K562 (cell line): ENCODE measurements around the gene STYXL1. TPM values are rescaled to one million over a fixed set of nuclear protein-coding genes. Genes with fewer than 3 reads are reported as not detected.

Source experiments
- ATAC-seq: fragments of 200-7000 bp; cut with Tn5 transposase; 3 replicates; pipeline ENCODE4 v1.9.1; 2020; ENCODE audit warnings: moderate library complexity
- BruUV-seq: library from RNA; stranded (reverse); fragments of 400-500 nt; replicated peaks from 2 replicates; lab custom pipeline; 2021; lab: Mats Ljungman, UMichigan
- CTCF ChIA-PET: fragments of 300-600 bp; formaldehyde crosslinking; extraction: SDS; loops from one replicate; lab custom pipeline; 2021; ENCODE audit warnings: low intra/inter-chr PET ratio; lab: Yijun Ruan, JAX
- POLR2A ChIA-PET: fragments of 300-600, 350-650 bp; sonication (Branson Sonifier 250); formaldehyde crosslinking; extraction: SDS; loops from one replicate; lab custom pipeline; 2021; ENCODE audit warnings: antibody characterized with exemption, inconsistent platforms; lab: Yijun Ruan, JAX
- DNase-seq, 4 experiments: peaks; one replicate each; pipeline versions ENCODE4 v3.0.0 to v3.0.0-alpha.2; 2011 to 2018; ENCODE audit warnings: low spot score in 3 of 4, mixed read lengths in 3 of 4; ENCODE audit errors: extremely low read depth in 1 of 4
- FAIRE-seq: peaks from 2 replicates; lab custom pipeline; 2011; peaks lifted over from hg19 to GRCh38; lab: Jason Lieb, UNC
- H2AFZ ChIP-seq: 2 replicates; pipeline ENCODE4 v1.6.0; 2011; ENCODE audit warnings: low read depth, low read length, control low read depth, inconsistent platforms
- H3K27ac ChIP-seq: fragments of 200-600 bp; 3 replicates; pipeline ENCODE4 v1.8.0; 2011; ENCODE audit warnings: low read depth, mild to moderate bottlenecking, control low read depth, inconsistent platforms, low read length, moderate library complexity, mixed read lengths; ENCODE audit errors: extremely low read depth
- H3K27me3 ChIP-seq, 2 experiments: fragments of 300-600 bp in 1 of 2; 2 replicates in 1 of 2; 3 replicates in 1 of 2; pipeline versions ENCODE4 v1.6.0 to v1.8.0; 2011; ENCODE audit warnings: inconsistent platforms in 2 of 2, low read length in 2 of 2, mild to moderate bottlenecking in 1 of 2, mixed read lengths in 1 of 2, moderate library complexity in 1 of 2; ENCODE audit not compliant: control insufficient read depth in 2 of 2, insufficient read depth in 2 of 2
- H3K36me3 ChIP-seq: fragments of 300-600 bp; 3 replicates; pipeline ENCODE4 v1.8.0; 2011; ENCODE audit warnings: mild to moderate bottlenecking, low read length, inconsistent platforms; ENCODE audit not compliant: control insufficient read depth, insufficient read depth
- H3K4me1 ChIP-seq, 2 experiments: fragments of 200-600 bp in 1 of 2; replicated peaks in 1 of 2; 2 replicates in 1 of 2; 3 replicates in 1 of 2; pipeline versions ENCODE4 v1.5.1 to v1.8.0; 2011; ENCODE audit warnings: inconsistent platforms in 2 of 2, low read length in 2 of 2, mild to moderate bottlenecking in 1 of 2, mixed read lengths in 1 of 2, moderate library complexity in 1 of 2; ENCODE audit not compliant: control insufficient read depth in 2 of 2, insufficient read depth in 2 of 2
- H3K4me2 ChIP-seq: 2 replicates; pipeline ENCODE4 v1.6.1; 2011; ENCODE audit warnings: low read length, control low read depth, inconsistent platforms, mixed read lengths; ENCODE audit not compliant: insufficient read depth
- H3K4me3 ChIP-seq: fragments of 200-600 bp; sonication (generic), shearing (Covaris generic); 2 replicates; pipeline ENCODE4 v1.5.1; 2016; ENCODE audit warnings: control low read depth, inconsistent platforms
- H3K79me2 ChIP-seq: fragments of 200-600 bp; 3 replicates; pipeline ENCODE4 v1.8.0; 2011; ENCODE audit warnings: low read length, inconsistent platforms; ENCODE audit not compliant: control insufficient read depth, insufficient read depth
- H3K9ac ChIP-seq, 2 experiments: 2 replicates each; pipeline versions ENCODE4 v1.6.0 to v1.6.1; 2011; ENCODE audit warnings: low read depth in 2 of 2, low read length in 2 of 2, control low read depth in 1 of 2, inconsistent platforms in 1 of 2, mild to moderate bottlenecking in 1 of 2, mixed read lengths in 1 of 2; ENCODE audit not compliant: insufficient read depth in 1 of 2
- H3K9me1 ChIP-seq: one replicate; pipeline ENCODE4 v1.6.0; 2011; ENCODE audit warnings: inconsistent platforms, mild to moderate bottlenecking, low read length, moderate library complexity; ENCODE audit not compliant: control insufficient read depth, insufficient read depth
- H3K9me3 ChIP-seq: replicated peaks from 2 replicates; pipeline ENCODE4 v1.5.1; 2011; ENCODE audit warnings: low read depth, low read length, inconsistent platforms; ENCODE audit not compliant: control insufficient read depth, insufficient read depth
- H4K20me1 ChIP-seq: replicated peaks from 2 replicates; pipeline ENCODE4 v1.6.1; 2011; ENCODE audit warnings: low read length, inconsistent platforms, mixed read lengths; ENCODE audit not compliant: control insufficient read depth, insufficient read depth
- GATA2 ChIP-seq: sonication (generic); formaldehyde crosslinking; IDR thresholded peaks from 2 replicates; pipeline ENCODE4 v1.4.0; 2020; ENCODE audit warnings: mild to moderate bottlenecking, missing genetic modification reagents
- RBM17 ChIP-seq: fragments of 200-400 bp; formaldehyde crosslinking; IDR thresholded peaks from 2 replicates; pipeline ENCODE4 v1.6.1; 2017; ENCODE audit warnings: low read depth, mild to moderate bottlenecking, low read length, borderline replicate concordance
- TAF1 ChIP-seq: IDR thresholded peaks from 2 replicates; pipeline ENCODE4 v1.6.1; 2011; ENCODE audit warnings: mild to moderate bottlenecking, low read length, moderate library complexity; ENCODE audit not compliant: insufficient read depth, control insufficient read depth, severe bottlenecking; ENCODE audit errors: extremely low read depth
- ZBED1 ChIP-seq: IDR thresholded peaks from 2 replicates; pipeline ENCODE4 v1.6.1; 2014
- ZBTB1 ChIP-seq: sonication (generic); formaldehyde crosslinking; IDR thresholded peaks from 2 replicates; pipeline ENCODE4 v1.8.1; 2023; ENCODE audit warnings: missing genetic modification reagents, low read depth, mild to moderate bottlenecking, borderline replicate concordance
- ZNF764 ChIP-seq: fragments of 250-450 bp; sonication (Bioruptor Pico); IDR thresholded peaks from 2 replicates; pipeline ENCODE4 v1.4.0; 2020; ENCODE audit warnings: low read depth, mild to moderate bottlenecking, moderate library complexity
- WGBS: fragments of 100-300 bp; shearing (Covaris generic); methylation state at CpG from one replicate; pipeline ENCODE4 v1.1.6; 2016; ENCODE audit warnings: low coverage, mixed read lengths; ENCODE audit not compliant: insufficient coverage; ENCODE audit errors: missing lambda C conversion rate; 5-methylcytosine and 5-hydroxymethylcytosine counted together
- in situ Hi-C: fragments of 300-500 bp; cut with MboI; formaldehyde crosslinking; loops from 4 replicates; pipeline ENCODE4 v1.15.0; 2018; ENCODE audit warnings: inconsistent platforms, mixed read lengths
- intact Hi-C: fragments of 100-400 bp; cut with micrococcal nuclease; formaldehyde crosslinking; loops from 2 replicates; pipeline ENCODE4 v1.14.2; 2022
- polyA plus RNA-seq, 8 experiments: library from polyadenylated mRNA; depleted of rRNA in 4 of 8; stranded (reverse) in 5 of 8; unstranded in 3 of 8; fragments of >200 nt; fragmentation: Nextera tagmentation in 2 of 8; fragmentation: Illumina TruSeq in 1 of 8; extraction: Ambion mirVana in 2 of 8; extraction: Trizol in 1 of 8; gene quantifications; 2 replicates each; pipeline versions ENCODE4 v1.2.1 to v1.2.3, GENCODE V29; 2011 to 2014; ENCODE audit warnings: inconsistent platforms in 1 of 8, missing spikeins in 1 of 8
- total RNA-seq, 7 experiments: library from RNA; depleted of rRNA in 6 of 7; stranded (reverse); fragments of >200 nt in 6 of 7; fragmentation: Illumina TruSeq in 2 of 7; extraction: Trizol in 2 of 7; gene quantifications; 2 replicates each; pipeline versions ENCODE4 v1.2.1 to v1.2.3, GENCODE V29; 2011 to 2021; ENCODE audit warnings: low replicate concordance in 1 of 7
- TF ChIP-seq, protein P1 (sequence below): fragments of 450-650 bp; IDR thresholded peaks from 2 replicates; pipeline ENCODE4 v1.6.1; 2014; ENCODE audit warnings: low read depth, mild to moderate bottlenecking, moderate library complexity, borderline replicate concordance
- TF ChIP-seq, protein P2 (sequence below), 2 experiments: fragments of 450-650 bp; IDR thresholded peaks; 2 replicates each; pipeline ENCODE4 v1.6.1; 2018; ENCODE audit warnings: mild to moderate bottlenecking in 2 of 2, low read depth in 1 of 2; ENCODE audit not compliant: partially characterized antibody in 2 of 2
- TF ChIP-seq, protein P3 (sequence below): sonication (generic); formaldehyde crosslinking; IDR thresholded peaks from 2 replicates; pipeline ENCODE4 v1.8.1; 2023; ENCODE audit warnings: missing genetic modification reagents, mild to moderate bottlenecking, borderline replicate concordance

Gene STYXL1
- total and polyA plus RNA-seq, 9 of the 15 experiments (the other 6 are each of a cell fraction or from before 2014, with no cell fraction given) = 36.5 to 97.2 (median 49.9) TPM

DNA sequence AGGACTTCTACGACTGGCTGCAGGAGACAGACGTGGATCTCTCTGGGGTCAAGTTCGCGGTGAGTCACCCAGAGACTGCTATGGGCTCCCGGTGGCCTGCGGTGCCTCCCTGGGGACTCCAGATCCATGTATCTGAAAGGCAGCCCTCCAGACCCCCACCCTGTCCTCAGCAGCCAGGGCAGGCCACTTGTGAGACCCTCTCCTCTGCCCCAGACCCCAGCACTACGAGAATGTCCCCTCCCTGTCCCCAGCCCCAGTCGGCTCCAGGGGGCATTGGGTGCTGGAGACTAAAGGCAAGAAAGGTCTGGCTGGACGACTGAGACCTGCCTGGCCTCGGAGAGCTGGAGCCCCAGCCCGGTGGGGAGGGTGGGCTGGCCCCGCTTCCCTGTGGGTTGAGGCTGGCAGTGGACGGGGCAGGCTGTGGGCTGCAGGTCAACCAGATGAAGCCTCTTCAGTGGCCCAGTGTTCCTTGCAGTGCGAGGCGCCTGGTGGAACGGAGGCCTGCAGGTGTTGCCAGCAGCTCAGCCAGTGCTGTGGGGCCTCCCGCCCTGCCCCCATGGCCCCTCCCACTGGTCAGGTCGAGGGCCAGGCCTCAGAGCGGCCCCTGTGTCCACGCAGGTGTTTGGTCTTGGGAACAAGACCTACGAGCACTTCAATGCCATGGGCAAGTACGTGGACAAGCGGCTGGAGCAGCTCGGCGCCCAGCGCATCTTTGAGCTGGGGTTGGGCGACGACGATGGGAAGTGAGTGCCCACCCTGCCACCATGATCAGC is 67.2 kb downstream of the STYXL1 start:
- no peak overlapping the region for H3K4me3 ChIP-seq
- no peak overlapping the region for H3K4me2 ChIP-seq
- peak overlapping the region in 1 of 2 experiments; percentile 35; a peak in 1 of 4 replicates for H3K9ac ChIP-seq
- no peak overlapping the region for H3K27ac ChIP-seq
- ChIA-PET POLR2A (interaction anchor here (1.2 kb wide), 1 partner anchor 14 kb away, joined by 4 read pairs; no protein-coding TSS in a partner anchor), CTCF (no interaction called here)
- intact Hi-C loops = no loop called here
- WGBS = 84% methylated on average over 29 of the region's 29 CpGs
- peaks cover 67% of the 10 kb centered on the region; the same call in 2 of the 3 replicates for H3K36me3 ChIP-seq
- H3K27me3 ChIP-seq = no peaks in the 10 kb centered on the region
- H3K9me3 ChIP-seq = no peaks in the 10 kb centered on the region
- no TSS peak for BruUV-seq
- DNase-seq (no peak), FAIRE-seq (no peak), ATAC-seq (no peak)
- in situ Hi-C loops = no loop called here
- no peak overlapping the region for H2AFZ ChIP-seq
- peaks cover 0 to 44% of the 10 kb centered on the region in 2 experiments; a peak in 2 of 5 replicates for H3K4me1 ChIP-seq
- H3K9me1 ChIP-seq = no peaks in the 10 kb centered on the region
- no peaks in the 10 kb centered on the region for H3K79me2 ChIP-seq
- H4K20me1 ChIP-seq = 0 out of 2 replicates have a peak, but pooled peaks cover 3% of the 10 kb centered on the region
- TF ChIP-seq, protein P1, sequence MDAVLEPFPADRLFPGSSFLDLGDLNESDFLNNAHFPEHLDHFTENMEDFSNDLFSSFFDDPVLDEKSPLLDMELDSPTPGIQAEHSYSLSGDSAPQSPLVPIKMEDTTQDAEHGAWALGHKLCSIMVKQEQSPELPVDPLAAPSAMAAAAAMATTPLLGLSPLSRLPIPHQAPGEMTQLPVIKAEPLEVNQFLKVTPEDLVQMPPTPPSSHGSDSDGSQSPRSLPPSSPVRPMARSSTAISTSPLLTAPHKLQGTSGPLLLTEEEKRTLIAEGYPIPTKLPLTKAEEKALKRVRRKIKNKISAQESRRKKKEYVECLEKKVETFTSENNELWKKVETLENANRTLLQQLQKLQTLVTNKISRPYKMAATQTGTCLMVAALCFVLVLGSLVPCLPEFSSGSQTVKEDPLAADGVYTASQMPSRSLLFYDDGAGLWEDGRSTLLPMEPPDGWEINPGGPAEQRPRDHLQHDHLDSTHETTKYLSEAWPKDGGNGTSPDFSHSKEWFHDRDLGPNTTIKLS = no peak
- TF ChIP-seq TAF1 (no peak), GATA2 (no peak), ZBED1 (no peak), RBM17 (no peak), ZNF764 (CRISPR knock-in tag) (no peak), ZBTB1 (CRISPR knock-in tag) (no peak)
- TF ChIP-seq, protein P2, sequence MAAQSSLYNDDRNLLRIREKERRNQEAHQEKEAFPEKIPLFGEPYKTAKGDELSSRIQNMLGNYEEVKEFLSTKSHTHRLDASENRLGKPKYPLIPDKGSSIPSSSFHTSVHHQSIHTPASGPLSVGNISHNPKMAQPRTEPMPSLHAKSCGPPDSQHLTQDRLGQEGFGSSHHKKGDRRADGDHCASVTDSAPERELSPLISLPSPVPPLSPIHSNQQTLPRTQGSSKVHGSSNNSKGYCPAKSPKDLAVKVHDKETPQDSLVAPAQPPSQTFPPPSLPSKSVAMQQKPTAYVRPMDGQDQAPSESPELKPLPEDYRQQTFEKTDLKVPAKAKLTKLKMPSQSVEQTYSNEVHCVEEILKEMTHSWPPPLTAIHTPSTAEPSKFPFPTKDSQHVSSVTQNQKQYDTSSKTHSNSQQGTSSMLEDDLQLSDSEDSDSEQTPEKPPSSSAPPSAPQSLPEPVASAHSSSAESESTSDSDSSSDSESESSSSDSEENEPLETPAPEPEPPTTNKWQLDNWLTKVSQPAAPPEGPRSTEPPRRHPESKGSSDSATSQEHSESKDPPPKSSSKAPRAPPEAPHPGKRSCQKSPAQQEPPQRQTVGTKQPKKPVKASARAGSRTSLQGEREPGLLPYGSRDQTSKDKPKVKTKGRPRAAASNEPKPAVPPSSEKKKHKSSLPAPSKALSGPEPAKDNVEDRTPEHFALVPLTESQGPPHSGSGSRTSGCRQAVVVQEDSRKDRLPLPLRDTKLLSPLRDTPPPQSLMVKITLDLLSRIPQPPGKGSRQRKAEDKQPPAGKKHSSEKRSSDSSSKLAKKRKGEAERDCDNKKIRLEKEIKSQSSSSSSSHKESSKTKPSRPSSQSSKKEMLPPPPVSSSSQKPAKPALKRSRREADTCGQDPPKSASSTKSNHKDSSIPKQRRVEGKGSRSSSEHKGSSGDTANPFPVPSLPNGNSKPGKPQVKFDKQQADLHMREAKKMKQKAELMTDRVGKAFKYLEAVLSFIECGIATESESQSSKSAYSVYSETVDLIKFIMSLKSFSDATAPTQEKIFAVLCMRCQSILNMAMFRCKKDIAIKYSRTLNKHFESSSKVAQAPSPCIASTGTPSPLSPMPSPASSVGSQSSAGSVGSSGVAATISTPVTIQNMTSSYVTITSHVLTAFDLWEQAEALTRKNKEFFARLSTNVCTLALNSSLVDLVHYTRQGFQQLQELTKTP (IDR thresholded peaks at IDR 0.05; ENCODE audit: low read depth in 1 of 2, partially characterized antibody in 2 of 2) = no peak
- TF ChIP-seq, protein P3, sequence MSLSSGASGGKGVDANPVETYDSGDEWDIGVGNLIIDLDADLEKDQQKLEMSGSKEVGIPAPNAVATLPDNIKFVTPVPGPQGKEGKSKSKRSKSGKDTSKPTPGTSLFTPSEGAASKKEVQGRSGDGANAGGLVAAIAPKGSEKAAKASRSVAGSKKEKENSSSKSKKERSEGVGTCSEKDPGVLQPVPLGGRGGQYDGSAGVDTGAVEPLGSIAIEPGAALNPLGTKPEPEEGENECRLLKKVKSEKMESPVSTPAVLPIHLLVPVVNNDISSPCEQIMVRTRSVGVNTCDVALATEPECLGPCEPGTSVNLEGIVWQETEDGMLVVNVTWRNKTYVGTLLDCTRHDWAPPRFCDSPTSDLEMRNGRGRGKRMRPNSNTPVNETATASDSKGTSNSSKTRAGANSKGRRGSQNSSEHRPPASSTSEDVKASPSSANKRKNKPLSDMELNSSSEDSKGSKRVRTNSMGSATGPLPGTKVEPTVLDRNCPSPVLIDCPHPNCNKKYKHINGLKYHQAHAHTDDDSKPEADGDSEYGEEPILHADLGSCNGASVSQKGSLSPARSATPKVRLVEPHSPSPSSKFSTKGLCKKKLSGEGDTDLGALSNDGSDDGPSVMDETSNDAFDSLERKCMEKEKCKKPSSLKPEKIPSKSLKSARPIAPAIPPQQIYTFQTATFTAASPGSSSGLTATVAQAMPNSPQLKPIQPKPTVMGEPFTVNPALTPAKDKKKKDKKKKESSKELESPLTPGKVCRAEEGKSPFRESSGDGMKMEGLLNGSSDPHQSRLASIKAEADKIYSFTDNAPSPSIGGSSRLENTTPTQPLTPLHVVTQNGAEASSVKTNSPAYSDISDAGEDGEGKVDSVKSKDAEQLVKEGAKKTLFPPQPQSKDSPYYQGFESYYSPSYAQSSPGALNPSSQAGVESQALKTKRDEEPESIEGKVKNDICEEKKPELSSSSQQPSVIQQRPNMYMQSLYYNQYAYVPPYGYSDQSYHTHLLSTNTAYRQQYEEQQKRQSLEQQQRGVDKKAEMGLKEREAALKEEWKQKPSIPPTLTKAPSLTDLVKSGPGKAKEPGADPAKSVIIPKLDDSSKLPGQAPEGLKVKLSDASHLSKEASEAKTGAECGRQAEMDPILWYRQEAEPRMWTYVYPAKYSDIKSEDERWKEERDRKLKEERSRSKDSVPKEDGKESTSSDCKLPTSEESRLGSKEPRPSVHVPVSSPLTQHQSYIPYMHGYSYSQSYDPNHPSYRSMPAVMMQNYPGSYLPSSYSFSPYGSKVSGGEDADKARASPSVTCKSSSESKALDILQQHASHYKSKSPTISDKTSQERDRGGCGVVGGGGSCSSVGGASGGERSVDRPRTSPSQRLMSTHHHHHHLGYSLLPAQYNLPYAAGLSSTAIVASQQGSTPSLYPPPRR (CRISPR knock-in tag) = no peak
